Stimulated activated CD8-positive, alpha-beta memory T cell treated with anti-CD3 and anti-CD28 coated beads, Interleukin-4, amount 100 ng/mL, for 1 hour (primary cell): ENCODE results near the gene PRR5.

ENCODE experiments used
- DNase-seq, 2 donors: peaks; one replicate each; pipeline ENCODE4 v3.0.0-alpha.2; 2020; ENCODE audit warnings: low read depth in 2 of 2, low spot score in 1 of 2

The PRR5 gene

GRCh38 chr22:44714703-44715350 is 12.8 kb downstream of the PRR5 start:
- no peak for DNase-seq

GRCh38 chr22:44718418-44718817 is 16.4 kb downstream of the PRR5 start:
- DNase-seq, result no peak

GRCh38 chr22:44719586-44720368 is 17.8 kb downstream of the PRR5 start:
- DNase-seq, result no peak

GRCh38 chr22:44721213-44721612 is 19.2 kb downstream of the PRR5 start:
- no peak for DNase-seq

GRCh38 chr22:44722611-44723010 is 20.6 kb downstream of the PRR5 start:
- DNase-seq, result no peak

GRCh38 chr22:44723801-44724200 is 21.8 kb downstream of the PRR5 start:
- DNase-seq, result no peak

GRCh38 chr22:44724416-44724815 is 22.4 kb downstream of the PRR5 start:
- DNase-seq, result no peak

GRCh38 chr22:44724859-44725258 is 22.9 kb downstream of the PRR5 start:
- DNase-seq, result no peak

GRCh38 chr22:44726439-44726838 is 24.4 kb downstream of the PRR5 start:
- DNase-seq, result no peak

GRCh38 chr22:44727148-44727547 is 25.1 kb downstream of the PRR5 start:
- no peak for DNase-seq

GRCh38 chr22:44727709-44728108 is 25.7 kb downstream of the PRR5 start:
- no peak for DNase-seq

GRCh38 chr22:44728761-44729324 is 26.8 kb downstream of the PRR5 start:
- no peak for DNase-seq

- no peak for DNase-seq
Measured at GRCh38 chr22:44729391-44730021, 27.5 kb downstream of the PRR5 start.

GRCh38 chr22:44730022-44730393 is 28.0 kb downstream of the PRR5 start:
- no peak for DNase-seq

- DNase-seq, result no peak
Measured at GRCh38 chr22:44730490-44731356, 28.7 kb downstream of the PRR5 start.

GRCh38 chr22:44731357-44731970 is 29.5 kb downstream of the PRR5 start:
- DNase-seq, result no peak

GRCh38 chr22:44732017-44732561 is 30.1 kb downstream of the PRR5 start:
- no peak for DNase-seq

- no peak for DNase-seq
Measured at GRCh38 chr22:44732661-44733060, 30.7 kb downstream of the PRR5 start.

- no peak for DNase-seq
Measured at GRCh38 chr22:44733426-44734106, 31.6 kb downstream of the PRR5 start.

- DNase-seq, result no peak
Measured at GRCh38 chr22:44734278-44734677, 32.3 kb downstream of the PRR5 start.
